ENCODE results near the gene SLC36A2. TPM values are rescaled to one million over a fixed set of nuclear protein-coding genes. Genes with fewer than 3 reads are reported as not detected.

The SLC36A2 gene
- polyA plus RNA-seq, 3 donors, result 7.8 to 13.1 (median 8.9) TPM

DNA sequence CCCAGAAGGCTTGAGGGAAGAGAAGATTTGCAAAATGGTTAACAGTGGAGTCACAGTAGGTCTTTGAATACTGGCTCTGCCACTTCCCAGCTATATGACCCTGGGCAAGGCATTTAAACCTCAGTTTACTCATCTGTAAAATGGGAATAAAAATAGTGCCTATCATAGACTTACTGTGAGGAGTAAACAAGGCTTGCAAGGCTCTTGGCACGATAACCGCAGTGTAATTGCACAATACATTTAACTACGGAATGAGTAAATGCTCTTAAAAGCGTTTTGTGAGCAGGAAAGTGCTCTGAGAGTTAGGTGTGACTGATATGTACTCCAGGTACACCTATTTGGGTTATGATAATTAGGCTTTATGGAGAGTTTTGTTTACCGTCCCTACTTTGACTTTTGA, 52.2 kb downstream of the SLC36A2 start:
- no peak for DNase-seq (ENCODE audit: extremely low read depth in 1 of 11, low read depth in 9 of 11, low spot score in 4 of 11)

DNA sequence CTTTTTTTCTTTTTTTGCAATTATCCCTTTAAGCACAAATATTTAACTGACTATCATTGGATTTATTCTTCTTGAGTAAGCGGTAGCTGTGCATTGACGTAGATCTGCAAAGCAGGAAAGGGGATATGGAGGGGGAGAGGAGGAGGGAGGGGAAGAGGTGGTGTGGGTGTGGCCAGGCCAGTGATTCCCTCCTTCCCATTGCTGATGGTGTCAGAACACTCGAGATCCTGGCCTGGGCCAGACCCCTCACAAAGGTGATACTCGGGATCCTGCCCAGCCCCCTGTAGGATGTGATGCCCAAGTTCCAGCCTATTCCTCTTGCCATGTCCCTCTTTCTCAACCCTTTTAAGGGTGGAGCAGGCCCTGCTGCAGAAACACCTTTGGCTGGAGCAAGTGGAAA, 53.7 kb downstream of the SLC36A2 start:
- no peak for DNase-seq (ENCODE audit: extremely low read depth in 1 of 11, low read depth in 9 of 11, low spot score in 4 of 11)

DNA sequence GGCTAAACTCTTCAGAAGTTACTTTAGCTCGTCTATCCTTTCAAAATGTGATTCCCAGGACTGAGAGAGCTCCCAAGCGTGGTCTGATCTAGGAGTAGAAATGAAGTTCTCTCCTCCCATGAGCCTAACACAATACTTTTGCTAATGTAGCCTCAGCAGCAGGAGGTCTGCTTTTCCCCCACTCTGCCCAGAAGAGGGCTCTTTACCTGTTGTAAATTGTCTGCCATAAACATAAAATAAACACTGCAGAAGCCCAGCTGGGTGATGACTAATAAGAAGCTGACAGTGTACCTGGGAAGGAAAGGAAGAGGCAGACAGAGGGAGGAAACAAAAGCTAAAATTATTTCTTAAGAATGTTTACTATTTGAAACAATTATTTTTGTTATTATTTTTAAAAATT, 59.2 kb downstream of the SLC36A2 start:
- DNase-seq (ENCODE audit: extremely low read depth in 1 of 11, low read depth in 9 of 11, low spot score in 4 of 11), result no peak

DNA sequence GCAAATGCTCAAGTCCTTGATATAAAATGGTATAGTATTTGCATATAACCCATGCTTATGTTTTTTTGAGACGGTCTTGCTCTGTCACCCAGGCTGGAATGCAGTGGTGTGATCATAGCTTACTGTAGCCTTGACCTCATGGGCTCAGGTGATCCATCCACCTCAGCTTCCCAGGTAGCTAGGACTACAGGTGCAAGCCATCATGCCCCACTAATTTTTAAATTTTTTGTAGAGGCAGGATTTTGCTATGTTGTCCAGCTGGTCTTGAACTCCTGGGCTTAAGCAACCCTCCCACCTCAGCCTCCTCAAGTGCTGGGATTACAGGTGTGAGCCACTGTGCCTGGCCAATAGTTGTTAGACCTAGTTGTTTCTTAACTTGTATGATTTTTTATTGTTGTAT, 61.1 kb downstream of the SLC36A2 start:
- no peak for DNase-seq (ENCODE audit: extremely low read depth in 1 of 11, low read depth in 9 of 11, low spot score in 4 of 11)

DNA sequence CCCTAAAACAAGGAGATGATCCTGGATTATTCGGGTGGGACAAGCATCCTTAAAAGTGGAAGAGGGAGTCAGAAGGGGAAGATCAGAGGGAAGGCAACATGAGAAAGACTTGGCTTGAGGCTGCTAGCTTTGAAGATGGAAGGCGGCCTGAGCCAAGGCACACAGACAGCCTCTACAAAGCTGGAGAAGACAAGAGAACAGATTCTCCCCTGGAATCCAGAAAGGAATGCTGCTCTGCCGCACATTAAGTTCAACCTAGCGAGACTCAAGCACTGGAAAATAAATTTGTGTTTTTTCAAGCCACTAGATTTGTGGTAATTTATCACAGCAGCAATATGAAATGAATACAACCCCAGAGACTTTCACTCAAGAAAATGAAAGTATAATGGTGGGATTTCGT, 61.7 kb downstream of the SLC36A2 start:
- peak in 2 of 11 donors; percentile 1 to 7 for DNase-seq (ENCODE audit: extremely low read depth in 1 of 11, low read depth in 9 of 11, low spot score in 4 of 11)

DNA sequence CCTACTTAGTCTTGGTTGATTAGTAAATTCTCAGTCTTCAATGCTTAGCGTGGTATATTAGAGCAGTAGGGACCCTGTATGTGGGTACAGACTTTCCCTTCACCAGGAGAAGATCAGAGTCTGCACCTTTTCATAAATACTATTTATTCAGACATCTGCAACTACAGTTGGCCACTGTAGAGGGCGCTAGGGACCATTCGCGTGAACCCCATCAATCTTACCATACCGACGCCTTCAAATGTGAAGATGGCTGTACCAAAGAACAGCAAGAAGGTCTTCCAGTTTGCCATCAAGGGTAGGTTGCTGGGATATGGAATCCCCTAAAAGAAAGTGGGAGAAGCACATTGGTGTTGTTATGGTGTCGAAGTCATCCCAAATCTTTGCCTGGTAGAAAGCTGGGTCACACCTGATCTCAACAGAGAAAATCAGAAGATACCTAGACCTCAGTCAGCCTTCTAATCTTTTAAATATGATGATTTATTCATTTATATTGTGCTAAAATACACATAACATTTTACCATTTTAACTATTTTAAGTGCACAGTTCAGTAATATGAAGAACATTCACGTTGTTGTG, 62.9 kb downstream of the SLC36A2 start:
- no peak for DNase-seq (ENCODE audit: extremely low read depth in 1 of 11, low read depth in 9 of 11, low spot score in 4 of 11)

DNA sequence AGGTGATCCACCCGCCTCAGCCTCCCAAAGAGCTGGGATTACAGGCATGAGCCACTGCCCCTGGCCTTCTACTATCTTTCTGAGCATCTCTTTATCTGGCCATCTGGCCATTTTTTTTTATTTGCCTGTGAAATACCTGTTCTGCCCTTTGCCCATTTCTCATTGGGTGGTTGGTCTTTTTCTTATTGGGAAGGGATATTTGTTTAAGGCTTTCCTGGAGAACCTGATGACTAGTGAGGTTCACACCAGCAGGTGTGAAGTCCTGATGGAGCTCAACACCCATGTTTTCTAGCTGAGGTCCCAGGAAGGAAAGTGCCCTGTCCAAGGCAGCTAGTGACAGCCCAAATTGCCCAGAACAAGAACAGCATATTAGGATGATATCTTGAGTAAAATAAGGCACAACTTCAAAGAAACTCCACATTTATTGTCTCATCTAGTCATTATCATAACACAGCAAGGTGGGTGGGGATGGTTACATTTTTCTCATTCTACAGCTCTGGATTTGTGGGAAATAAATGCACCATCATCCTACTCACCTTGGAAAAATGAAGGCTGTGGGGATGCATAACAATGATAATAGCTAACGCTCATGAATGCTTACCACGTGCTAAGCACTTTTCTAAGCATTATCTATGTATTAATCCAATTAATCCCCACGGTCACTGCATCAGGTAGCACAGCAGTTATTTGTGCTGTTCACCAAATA, 64.1 kb downstream of the SLC36A2 start:
- DNase-seq (ENCODE audit: extremely low read depth in 1 of 11, low read depth in 9 of 11, low spot score in 4 of 11), result no peak

DNA sequence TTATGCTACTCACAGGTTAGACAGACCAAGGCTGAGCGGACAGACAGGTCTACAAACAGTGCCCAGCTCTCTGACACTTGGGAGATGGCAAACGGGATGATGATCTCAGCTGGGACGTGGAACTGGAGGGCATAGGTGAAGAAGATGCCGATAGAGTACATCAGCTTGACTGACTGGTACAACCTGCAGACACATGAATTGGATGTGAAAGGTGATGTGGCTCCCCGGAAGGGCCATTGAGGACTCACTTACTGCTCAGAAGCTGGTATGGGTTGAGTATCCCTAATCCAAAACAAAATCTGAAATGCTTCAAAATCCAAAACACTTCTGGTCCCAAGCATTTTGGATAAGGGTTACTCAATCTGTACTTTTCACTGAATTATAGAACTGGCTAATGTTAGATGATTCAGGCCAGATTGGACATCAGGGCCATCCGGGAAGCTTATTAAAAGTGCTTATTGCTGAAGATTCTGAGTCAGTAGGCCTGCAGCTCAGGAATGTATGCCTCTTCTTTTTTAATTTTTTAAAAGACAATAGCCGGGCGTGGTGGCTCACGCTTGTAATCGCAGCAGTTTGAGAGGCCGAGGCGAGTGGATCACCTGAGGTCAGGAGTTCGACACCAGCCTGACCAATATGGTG, 66.2 kb downstream of the SLC36A2 start:
- DNase-seq (ENCODE audit: extremely low read depth in 1 of 11, low read depth in 9 of 11, low spot score in 4 of 11), result no peak

DNA sequence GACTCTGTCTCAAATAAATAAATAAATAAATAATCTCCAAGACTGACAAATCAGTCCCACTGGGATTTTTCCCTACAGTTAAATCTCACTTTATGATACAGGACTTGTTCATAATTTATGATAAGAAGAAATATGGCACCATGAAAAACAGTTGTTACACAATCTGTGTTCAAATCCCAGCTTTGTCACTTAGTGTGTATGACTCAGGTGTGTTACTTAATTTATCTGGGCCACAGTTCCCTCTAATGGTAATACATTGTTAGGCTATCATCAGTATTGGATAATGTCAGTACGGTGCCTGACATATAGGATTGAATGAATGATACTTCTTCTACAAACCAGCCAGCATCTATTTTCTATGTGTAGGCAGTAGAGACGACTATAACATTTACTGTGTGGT, 66.9 kb downstream of the SLC36A2 start:
- no peak for DNase-seq (ENCODE audit: extremely low read depth in 1 of 11, low read depth in 9 of 11, low spot score in 4 of 11)

DNA sequence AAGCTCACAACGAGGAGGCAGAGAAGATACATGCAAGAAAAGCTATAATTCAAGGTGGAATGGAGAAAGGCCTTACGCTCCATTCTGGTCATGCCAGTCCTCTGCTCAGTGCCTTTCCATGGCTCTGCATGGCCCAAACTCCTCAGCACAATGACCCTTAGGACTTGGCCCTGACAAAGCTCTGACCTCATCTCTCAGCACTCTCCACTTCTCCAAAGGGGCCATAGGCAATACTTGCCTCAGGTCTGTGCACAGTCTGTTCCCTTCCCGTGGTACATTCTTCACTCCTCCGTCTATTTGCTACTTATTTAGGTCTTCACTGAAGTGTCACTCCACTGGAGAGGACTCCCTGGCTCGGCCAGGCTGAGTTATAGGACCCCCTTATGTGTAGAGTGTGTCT, 68.5 kb downstream of the SLC36A2 start:
- DNase-seq (ENCODE audit: extremely low read depth in 1 of 11, low read depth in 9 of 11, low spot score in 4 of 11), result no peak

DNA sequence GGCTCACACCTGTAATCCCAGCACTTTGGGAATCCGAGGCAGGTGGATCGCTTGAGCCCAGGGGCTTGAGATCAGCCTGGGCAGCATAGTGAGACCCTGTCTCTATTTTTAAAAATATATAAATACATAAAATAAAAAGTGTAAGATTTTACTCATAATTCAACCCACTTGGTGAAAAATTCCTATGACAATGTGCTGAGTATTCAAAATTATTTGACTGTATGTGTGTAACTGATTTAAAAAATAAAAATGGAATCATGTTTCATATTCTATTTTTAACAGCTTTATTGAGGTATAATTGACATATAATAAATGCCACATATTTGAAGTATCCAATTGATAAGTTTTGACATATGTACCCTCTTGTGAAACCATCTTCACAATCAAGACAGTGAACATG, 71.6 kb downstream of the SLC36A2 start:
- no peak for DNase-seq (ENCODE audit: extremely low read depth in 1 of 11, low read depth in 9 of 11, low spot score in 4 of 11)

DNA sequence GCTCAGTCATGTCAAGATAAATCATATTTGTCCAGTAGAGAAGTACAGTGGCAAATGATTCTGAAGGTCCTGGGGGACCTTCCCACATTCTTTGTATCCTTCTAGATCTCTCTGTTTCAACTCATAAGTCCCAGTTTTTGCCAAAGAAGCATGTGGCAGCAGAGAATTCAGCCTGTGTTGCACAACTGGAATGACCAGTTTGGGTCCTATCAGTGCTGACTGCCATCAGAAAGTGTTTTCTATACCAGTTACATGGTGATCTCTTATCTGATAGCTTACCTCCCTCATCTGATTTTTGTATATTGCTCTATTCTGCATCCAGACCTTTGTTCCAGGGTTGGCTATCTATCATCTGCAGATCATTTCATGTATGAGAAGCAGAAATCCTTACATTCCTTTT, 72.7 kb downstream of the SLC36A2 start:
- no peak for DNase-seq (ENCODE audit: extremely low read depth in 1 of 11, low read depth in 9 of 11, low spot score in 4 of 11)

DNA sequence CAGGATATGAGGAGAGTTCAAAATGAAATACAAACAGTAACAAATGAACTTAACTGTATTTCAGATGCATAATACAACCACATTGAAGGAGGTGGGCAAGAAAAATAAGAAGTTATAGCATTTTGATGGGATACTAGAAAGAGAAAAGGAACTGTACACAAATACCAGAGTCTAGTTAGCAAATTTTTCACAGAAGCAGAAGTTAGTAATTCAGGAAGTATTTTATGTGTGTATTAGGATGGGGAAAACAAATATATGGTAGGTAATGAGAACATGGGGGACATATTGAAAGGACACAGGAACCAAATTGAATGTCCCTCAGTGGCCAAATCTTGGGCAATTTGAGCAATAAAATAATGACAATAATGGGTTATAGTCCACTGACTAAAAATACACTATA, 76.0 kb downstream of the SLC36A2 start:
- DNase-seq (ENCODE audit: extremely low read depth in 1 of 11, low read depth in 9 of 11, low spot score in 4 of 11), result no peak

DNA sequence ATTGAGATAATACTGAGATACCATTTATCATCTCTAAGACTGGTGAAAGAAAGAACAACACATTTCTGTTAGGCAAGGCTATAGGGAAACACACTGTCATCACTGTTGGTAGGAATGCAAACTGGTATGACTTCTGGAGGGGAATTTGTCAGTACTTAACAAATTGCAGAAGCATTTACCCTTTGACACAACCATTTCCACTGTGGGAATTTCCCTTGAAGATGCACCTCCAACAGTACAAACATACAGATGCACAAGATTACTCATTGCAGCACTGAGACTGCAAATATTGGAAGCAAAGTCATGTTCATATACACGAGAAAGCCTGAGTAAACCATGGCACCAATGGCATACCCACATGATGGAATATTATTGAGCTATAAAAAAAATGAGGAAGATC, 76.8 kb downstream of the SLC36A2 start:
- DNase-seq (ENCODE audit: extremely low read depth in 1 of 11, low read depth in 9 of 11, low spot score in 4 of 11), result no peak

DNA sequence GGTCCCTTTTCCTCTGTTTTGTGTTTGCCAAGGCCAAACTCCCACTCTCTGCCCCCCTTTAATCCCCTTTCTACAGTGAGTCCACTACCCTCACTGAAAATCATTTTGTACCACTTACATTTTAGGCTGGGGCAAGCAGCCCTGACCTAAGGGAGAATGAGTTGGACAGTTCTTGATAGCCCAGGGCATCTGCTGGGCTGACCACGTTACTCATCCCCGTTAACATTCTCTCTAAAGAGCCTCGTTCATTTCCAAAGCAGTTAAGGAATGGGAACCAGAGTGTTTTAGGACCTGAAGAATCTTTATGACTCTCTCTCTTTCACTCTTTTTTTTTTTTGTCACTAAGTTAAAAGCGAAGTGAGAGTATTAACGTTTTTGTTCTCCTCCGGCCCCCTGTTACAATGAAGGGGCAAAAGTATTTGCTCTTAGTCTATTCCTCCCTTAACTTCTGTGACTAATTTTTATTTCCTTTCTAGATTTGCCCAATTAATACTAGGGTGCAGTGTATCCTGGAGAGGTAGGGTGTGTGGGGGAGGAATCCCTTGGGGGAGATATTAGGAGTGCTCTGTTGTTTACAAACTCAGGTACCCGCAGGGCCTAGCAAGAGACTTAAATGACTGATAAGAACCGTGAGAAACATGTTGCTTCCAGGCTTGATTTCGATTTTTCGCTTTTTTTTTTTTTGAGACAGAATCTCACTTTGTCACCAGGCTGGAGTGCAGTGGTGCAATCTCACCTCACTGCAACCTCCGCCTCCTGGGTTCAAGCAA, 79.7 kb downstream of the SLC36A2 start:
- DNase-seq (ENCODE audit: extremely low read depth in 1 of 11, low read depth in 9 of 11, low spot score in 4 of 11), result no peak

Other genes with a start within 250 kb of the SLC36A2 start
- 100 to 1,000 TPM; 121 to 159 (median 141) TPM for gene ANXA6, start 189.8 kb downstream of the SLC36A2 start, polyA plus RNA-seq (ENCODE audit: insufficient read length in 3 of 3)
- 1 to 10 TPM; 3.9 to 5.4 (median 4.5) TPM for gene CCDC69, start 123.5 kb downstream of the SLC36A2 start, polyA plus RNA-seq (ENCODE audit: insufficient read length in 3 of 3)
- 10 to 100 TPM; 28.2 to 32.5 (median 28.6) TPM for gene GM2A, start 94.4 kb downstream of the SLC36A2 start, polyA plus RNA-seq (ENCODE audit: insufficient read length in 3 of 3)
- not detected for gene SLC36A3, start 43.8 kb downstream of the SLC36A2 start, polyA plus RNA-seq (ENCODE audit: insufficient read length in 3 of 3)
- gene SLC36A1, start 100.0 kb upstream of the SLC36A2 start, polyA plus RNA-seq (ENCODE audit: insufficient read length in 3 of 3), result 10 to 100 TPM in 1 of 3 donors, 1 to 10 TPM in 2; 7.8 to 10.1 (median 9.0) TPM
- gene FAT2, start 243.8 kb upstream of the SLC36A2 start, polyA plus RNA-seq (ENCODE audit: insufficient read length in 3 of 3), result 1 to 10 TPM; 4.6 to 9.8 (median 6.2) TPM

All from renal cortex interstitium (tissue), 11 donors.